K562 (cell line): ENCODE results near the gene RNF151. TPM values are rescaled to one million over a fixed set of nuclear protein-coding genes. Genes with fewer than 3 reads are reported as not detected.

Source experiments
- ATAC-seq: fragments of 200-7000 bp; cut with Tn5 transposase; 3 replicates; pipeline ENCODE4 v1.9.1; 2020; ENCODE audit warnings: moderate library complexity
- BruUV-seq: library from RNA; stranded (reverse); fragments of 400-500 nt; replicated peaks from 2 replicates; lab custom pipeline; 2021; lab: Mats Ljungman, UMichigan
- CTCF ChIA-PET: fragments of 300-600 bp; formaldehyde crosslinking; extraction: SDS; loops from one replicate; lab custom pipeline; 2021; ENCODE audit warnings: low intra/inter-chr PET ratio; lab: Yijun Ruan, JAX
- POLR2A ChIA-PET: fragments of 300-600, 350-650 bp; sonication (Branson Sonifier 250); formaldehyde crosslinking; extraction: SDS; loops from one replicate; lab custom pipeline; 2021; ENCODE audit warnings: antibody characterized with exemption, inconsistent platforms; lab: Yijun Ruan, JAX
- DNase-seq, 4 experiments: peaks; one replicate each; pipeline versions ENCODE4 v3.0.0 to v3.0.0-alpha.2; 2011 to 2018; ENCODE audit warnings: low spot score in 3 of 4, mixed read lengths in 3 of 4; ENCODE audit errors: extremely low read depth in 1 of 4
- FAIRE-seq: peaks from 2 replicates; lab custom pipeline; 2011; peaks lifted over from hg19 to GRCh38; lab: Jason Lieb, UNC
- H2AFZ ChIP-seq: 2 replicates; pipeline ENCODE4 v1.6.0; 2011; ENCODE audit warnings: low read depth, low read length, control low read depth, inconsistent platforms
- H3K27ac ChIP-seq: fragments of 200-600 bp; 3 replicates; pipeline ENCODE4 v1.8.0; 2011; ENCODE audit warnings: low read depth, mild to moderate bottlenecking, control low read depth, inconsistent platforms, low read length, moderate library complexity, mixed read lengths; ENCODE audit errors: extremely low read depth
- H3K27me3 ChIP-seq, 2 experiments: fragments of 300-600 bp in 1 of 2; 2 replicates in 1 of 2; 3 replicates in 1 of 2; pipeline versions ENCODE4 v1.6.0 to v1.8.0; 2011; ENCODE audit warnings: inconsistent platforms in 2 of 2, low read length in 2 of 2, mild to moderate bottlenecking in 1 of 2, mixed read lengths in 1 of 2, moderate library complexity in 1 of 2; ENCODE audit not compliant: control insufficient read depth in 2 of 2, insufficient read depth in 2 of 2
- H3K36me3 ChIP-seq: fragments of 300-600 bp; 3 replicates; pipeline ENCODE4 v1.8.0; 2011; ENCODE audit warnings: mild to moderate bottlenecking, low read length, inconsistent platforms; ENCODE audit not compliant: control insufficient read depth, insufficient read depth
- H3K4me1 ChIP-seq, 2 experiments: fragments of 200-600 bp in 1 of 2; replicated peaks in 1 of 2; 2 replicates in 1 of 2; 3 replicates in 1 of 2; pipeline versions ENCODE4 v1.5.1 to v1.8.0; 2011; ENCODE audit warnings: inconsistent platforms in 2 of 2, low read length in 2 of 2, mild to moderate bottlenecking in 1 of 2, mixed read lengths in 1 of 2, moderate library complexity in 1 of 2; ENCODE audit not compliant: control insufficient read depth in 2 of 2, insufficient read depth in 2 of 2
- H3K4me2 ChIP-seq: 2 replicates; pipeline ENCODE4 v1.6.1; 2011; ENCODE audit warnings: low read length, control low read depth, inconsistent platforms, mixed read lengths; ENCODE audit not compliant: insufficient read depth
- H3K4me3 ChIP-seq: fragments of 200-600 bp; sonication (generic), shearing (Covaris generic); 2 replicates; pipeline ENCODE4 v1.5.1; 2016; ENCODE audit warnings: control low read depth, inconsistent platforms
- H3K79me2 ChIP-seq: fragments of 200-600 bp; 3 replicates; pipeline ENCODE4 v1.8.0; 2011; ENCODE audit warnings: low read length, inconsistent platforms; ENCODE audit not compliant: control insufficient read depth, insufficient read depth
- H3K9ac ChIP-seq, 2 experiments: 2 replicates each; pipeline versions ENCODE4 v1.6.0 to v1.6.1; 2011; ENCODE audit warnings: low read depth in 2 of 2, low read length in 2 of 2, control low read depth in 1 of 2, inconsistent platforms in 1 of 2, mild to moderate bottlenecking in 1 of 2, mixed read lengths in 1 of 2; ENCODE audit not compliant: insufficient read depth in 1 of 2
- H3K9me1 ChIP-seq: one replicate; pipeline ENCODE4 v1.6.0; 2011; ENCODE audit warnings: inconsistent platforms, mild to moderate bottlenecking, low read length, moderate library complexity; ENCODE audit not compliant: control insufficient read depth, insufficient read depth
- H3K9me3 ChIP-seq: replicated peaks from 2 replicates; pipeline ENCODE4 v1.5.1; 2011; ENCODE audit warnings: low read depth, low read length, inconsistent platforms; ENCODE audit not compliant: control insufficient read depth, insufficient read depth
- H4K20me1 ChIP-seq: replicated peaks from 2 replicates; pipeline ENCODE4 v1.6.1; 2011; ENCODE audit warnings: low read length, inconsistent platforms, mixed read lengths; ENCODE audit not compliant: control insufficient read depth, insufficient read depth
- FIP1L1 ChIP-seq: fragments of 200-400 bp; formaldehyde crosslinking; IDR thresholded peaks from 2 replicates; pipeline ENCODE4 v1.6.1; 2018; ENCODE audit warnings: mild to moderate bottlenecking, low read depth, low read length; ENCODE audit not compliant: poor library complexity, severe bottlenecking
- HES1 ChIP-seq: fragments of 450-650 bp; IDR thresholded peaks from 2 replicates; pipeline ENCODE4 v1.6.1; 2016; ENCODE audit warnings: low read depth, mild to moderate bottlenecking, moderate library complexity
- ILF3 ChIP-seq: fragments of 450-650 bp; IDR thresholded peaks from 2 replicates; pipeline ENCODE4 v1.6.1; 2018; ENCODE audit warnings: antibody characterized with exemption, mild to moderate bottlenecking, moderate library complexity, borderline replicate concordance
- POLR2AphosphoS5 ChIP-seq: IDR thresholded peaks from 2 replicates; pipeline ENCODE4 v1.6.1; 2011; ENCODE audit warnings: mild to moderate bottlenecking, low read depth, low read length, moderate library complexity; ENCODE audit not compliant: control insufficient read depth, insufficient read depth
- POLR2G ChIP-seq: fragments of 200-400 bp; formaldehyde crosslinking; IDR thresholded peaks from 2 replicates; pipeline ENCODE4 v1.6.1; 2017; ENCODE audit warnings: low read depth, mild to moderate bottlenecking, antibody characterized with exemption, low read length, moderate library complexity
- POLR3G ChIP-seq: IDR thresholded peaks from 2 replicates; pipeline ENCODE4 v1.6.1; 2011; ENCODE audit not compliant: insufficient read length, insufficient replicate concordance; ENCODE audit errors: extremely low read depth
- RBFOX2 ChIP-seq: fragments of 200-400 bp; formaldehyde crosslinking; IDR thresholded peaks from 2 replicates; pipeline ENCODE4 v1.6.1; 2017; ENCODE audit warnings: low read depth, mild to moderate bottlenecking, low read length, moderate library complexity
- TRIM24 ChIP-seq, 2 experiments: fragments of 450-650 bp; IDR thresholded peaks; 2 replicates each; pipeline ENCODE4 v1.6.1; 2016
- USF2 ChIP-seq: sonication (generic); formaldehyde crosslinking; IDR thresholded peaks from 2 replicates; pipeline ENCODE4 v1.5.0; 2020; ENCODE audit warnings: missing genetic modification reagents
- ZNF740 ChIP-seq, 3 experiments: fragments of 200-800 bp in 1 of 3; sonication (Bioruptor generic) in 1 of 3; sonication (generic) in 1 of 3; formaldehyde crosslinking in 1 of 3; IDR thresholded peaks; 2 replicates each; pipeline versions ENCODE4 v1.6.1 to v1.8.0; 2016 to 2022; ENCODE audit warnings: mild to moderate bottlenecking in 2 of 3, missing compliant biosample characterization in 2 of 3, missing genetic modification characterization in 2 of 3, missing genetic modification reagents in 1 of 3
- WGBS: fragments of 100-300 bp; shearing (Covaris generic); methylation state at CpG from one replicate; pipeline ENCODE4 v1.1.6; 2016; ENCODE audit warnings: low coverage, mixed read lengths; ENCODE audit not compliant: insufficient coverage; ENCODE audit errors: missing lambda C conversion rate; 5-methylcytosine and 5-hydroxymethylcytosine counted together
- in situ Hi-C: fragments of 300-500 bp; cut with MboI; formaldehyde crosslinking; loops from 4 replicates; pipeline ENCODE4 v1.15.0; 2018; ENCODE audit warnings: inconsistent platforms, mixed read lengths
- intact Hi-C: fragments of 100-400 bp; cut with micrococcal nuclease; formaldehyde crosslinking; loops from 2 replicates; pipeline ENCODE4 v1.14.2; 2022
- polyA plus RNA-seq, 8 experiments: library from polyadenylated mRNA; depleted of rRNA in 4 of 8; stranded (reverse) in 5 of 8; unstranded in 3 of 8; fragments of >200 nt; fragmentation: Nextera tagmentation in 2 of 8; fragmentation: Illumina TruSeq in 1 of 8; extraction: Ambion mirVana in 2 of 8; extraction: Trizol in 1 of 8; gene quantifications; 2 replicates each; pipeline versions ENCODE4 v1.2.1 to v1.2.3, GENCODE V29; 2011 to 2014; ENCODE audit warnings: inconsistent platforms in 1 of 8, missing spikeins in 1 of 8
- total RNA-seq, 7 experiments: library from RNA; depleted of rRNA in 6 of 7; stranded (reverse); fragments of >200 nt in 6 of 7; fragmentation: Illumina TruSeq in 2 of 7; extraction: Trizol in 2 of 7; gene quantifications; 2 replicates each; pipeline versions ENCODE4 v1.2.1 to v1.2.3, GENCODE V29; 2011 to 2021; ENCODE audit warnings: low replicate concordance in 1 of 7
- TF ChIP-seq, protein P1 (sequence below): sonication (generic); formaldehyde crosslinking; IDR thresholded peaks from 2 replicates; pipeline ENCODE4 v1.8.0; 2023; ENCODE audit warnings: mild to moderate bottlenecking, missing genetic modification reagents

RNF151 gene
- total and polyA plus RNA-seq, 9 of the 15 experiments (the other 6 are each of a cell fraction or from before 2014, with no cell fraction given), result not detected

DNA sequence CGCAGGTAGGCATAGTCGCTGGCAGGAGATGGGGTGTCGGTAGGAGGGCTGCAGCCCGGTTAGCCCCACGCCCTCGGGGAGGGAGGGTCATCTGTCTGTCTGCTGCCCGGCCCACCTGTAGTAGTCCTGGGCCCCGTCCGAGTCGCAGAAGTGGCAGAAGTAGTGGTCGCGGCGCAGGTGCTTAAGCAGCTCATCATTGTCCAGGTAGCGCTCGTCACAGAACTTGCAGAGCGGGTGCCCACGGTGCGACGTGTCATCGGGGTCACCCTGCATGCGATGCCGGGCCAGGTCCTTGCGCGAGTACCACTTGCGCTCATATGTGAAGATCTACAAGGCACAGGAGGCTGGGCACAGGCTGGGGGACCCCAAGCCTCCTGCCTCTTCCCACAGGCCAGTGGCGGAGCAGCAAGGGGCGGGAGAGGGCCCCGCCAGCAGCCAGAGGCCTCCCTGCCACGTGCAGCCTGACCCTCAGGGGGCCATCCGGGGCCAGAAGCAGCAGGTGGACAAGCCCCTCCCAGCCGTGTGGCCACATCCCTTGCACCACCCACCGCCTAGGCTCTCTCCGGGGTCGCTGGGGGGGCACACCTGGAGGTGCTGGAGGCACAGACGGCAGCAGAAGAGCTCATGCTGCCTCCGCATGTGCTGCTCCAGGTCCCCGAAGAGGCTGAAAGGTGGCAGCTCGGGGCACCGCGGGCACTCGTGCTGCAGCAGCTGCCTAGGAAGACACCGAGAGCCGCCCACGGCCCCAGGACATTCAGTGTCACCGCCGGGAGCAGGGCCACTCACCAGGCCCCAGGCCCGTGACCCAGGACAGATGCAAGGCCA lies 36.0 kb downstream of the RNF151 start:
- H3K4me1 ChIP-seq, result peaks cover 11 to 86% of the 10 kb centered on the region in 2 experiments
- in situ Hi-C loops (no loop called here), intact Hi-C loops (no loop called here)
- WGBS, result 96% methylated on average over 30 of the region's 47 CpGs
- peaks cover 13% of the 10 kb centered on the region for H3K9me1 ChIP-seq
- TF ChIP-seq TRIM24 (IDR thresholded peaks at IDR 0.05), result no peak
- peak; percentile 38 for TF ChIP-seq FIP1L1
- TF ChIP-seq POLR3G, result no peak
- TF ChIP-seq, protein P1, sequence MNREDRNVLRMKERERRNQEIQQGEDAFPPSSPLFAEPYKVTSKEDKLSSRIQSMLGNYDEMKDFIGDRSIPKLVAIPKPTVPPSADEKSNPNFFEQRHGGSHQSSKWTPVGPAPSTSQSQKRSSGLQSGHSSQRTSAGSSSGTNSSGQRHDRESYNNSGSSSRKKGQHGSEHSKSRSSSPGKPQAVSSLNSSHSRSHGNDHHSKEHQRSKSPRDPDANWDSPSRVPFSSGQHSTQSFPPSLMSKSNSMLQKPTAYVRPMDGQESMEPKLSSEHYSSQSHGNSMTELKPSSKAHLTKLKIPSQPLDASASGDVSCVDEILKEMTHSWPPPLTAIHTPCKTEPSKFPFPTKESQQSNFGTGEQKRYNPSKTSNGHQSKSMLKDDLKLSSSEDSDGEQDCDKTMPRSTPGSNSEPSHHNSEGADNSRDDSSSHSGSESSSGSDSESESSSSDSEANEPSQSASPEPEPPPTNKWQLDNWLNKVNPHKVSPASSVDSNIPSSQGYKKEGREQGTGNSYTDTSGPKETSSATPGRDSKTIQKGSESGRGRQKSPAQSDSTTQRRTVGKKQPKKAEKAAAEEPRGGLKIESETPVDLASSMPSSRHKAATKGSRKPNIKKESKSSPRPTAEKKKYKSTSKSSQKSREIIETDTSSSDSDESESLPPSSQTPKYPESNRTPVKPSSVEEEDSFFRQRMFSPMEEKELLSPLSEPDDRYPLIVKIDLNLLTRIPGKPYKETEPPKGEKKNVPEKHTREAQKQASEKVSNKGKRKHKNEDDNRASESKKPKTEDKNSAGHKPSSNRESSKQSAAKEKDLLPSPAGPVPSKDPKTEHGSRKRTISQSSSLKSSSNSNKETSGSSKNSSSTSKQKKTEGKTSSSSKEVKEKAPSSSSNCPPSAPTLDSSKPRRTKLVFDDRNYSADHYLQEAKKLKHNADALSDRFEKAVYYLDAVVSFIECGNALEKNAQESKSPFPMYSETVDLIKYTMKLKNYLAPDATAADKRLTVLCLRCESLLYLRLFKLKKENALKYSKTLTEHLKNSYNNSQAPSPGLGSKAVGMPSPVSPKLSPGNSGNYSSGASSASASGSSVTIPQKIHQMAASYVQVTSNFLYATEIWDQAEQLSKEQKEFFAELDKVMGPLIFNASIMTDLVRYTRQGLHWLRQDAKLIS (CRISPR knock-in tag), result no peak
- TF ChIP-seq ILF3, result no peak
- TF ChIP-seq USF2 (CRISPR knock-in tag), result no peak
- TF ChIP-seq HES1, result no peak
- no peak for TF ChIP-seq POLR2AphosphoS5
- TF ChIP-seq POLR2G, result peak; percentile 71
- no peak for TF ChIP-seq ZNF740 (CRISPR knock-in tag; IDR thresholded peaks at IDR 0.05)
- TF ChIP-seq ZNF740 (tag; IDR thresholded peaks at IDR 0.05), result no peak
- TF ChIP-seq RBFOX2, result peak; percentile 33
- peaks cover 32% of the 10 kb centered on the region for H4K20me1 ChIP-seq
- H3K4me2 ChIP-seq, result no peak overlapping the region
- ATAC-seq (no peak), FAIRE-seq (no peak), DNase-seq (no peak)
- no peak overlapping the region for H2AFZ ChIP-seq
- ChIA-PET CTCF (no interaction called here), POLR2A (interaction anchor here (0.6 to 3.0 kb wide), 4 partner anchors 17 to 250 kb away, joined by 3 to 12 read pairs (median 7); partner anchors contain the start of gene TRAF7)
- no peaks in the 10 kb centered on the region for H3K27me3 ChIP-seq
- BruUV-seq, result no TSS peak
- no peak overlapping the region for H3K4me3 ChIP-seq
- peak overlapping the region in 1 of 2 experiments; percentile 50; a peak in 2 of 4 replicates for H3K9ac ChIP-seq
- H3K27ac ChIP-seq, result no peak overlapping the region
- H3K79me2 ChIP-seq, result peaks cover 54% of the 10 kb centered on the region
- H3K36me3 ChIP-seq, result peaks cover 95% of the 10 kb centered on the region; the same call in 2 of the 3 replicates
- no peaks in the 10 kb centered on the region for H3K9me3 ChIP-seq
